GM10266 (cell line): Measurements from ENCODE around the gene MGRN1.

Source experiments
- DNase-seq: peaks from one replicate; pipeline ENCODE4 v3.0.0; 2012; ENCODE audit errors: extremely low spot score
- TF ChIP-seq, protein P1 (sequence below): IDR thresholded peaks from 2 replicates; pipeline ENCODE4 v1.5.1; 2012; ENCODE audit warnings: mild to moderate bottlenecking, low read depth; ENCODE audit not compliant: control insufficient read depth, insufficient read depth; ENCODE audit errors: missing control alignments

Gene MGRN1

GRCh38 chr16:4676831-4677230 lies 52.2 kb downstream of the MGRN1 start:
- TF ChIP-seq, protein P1, sequence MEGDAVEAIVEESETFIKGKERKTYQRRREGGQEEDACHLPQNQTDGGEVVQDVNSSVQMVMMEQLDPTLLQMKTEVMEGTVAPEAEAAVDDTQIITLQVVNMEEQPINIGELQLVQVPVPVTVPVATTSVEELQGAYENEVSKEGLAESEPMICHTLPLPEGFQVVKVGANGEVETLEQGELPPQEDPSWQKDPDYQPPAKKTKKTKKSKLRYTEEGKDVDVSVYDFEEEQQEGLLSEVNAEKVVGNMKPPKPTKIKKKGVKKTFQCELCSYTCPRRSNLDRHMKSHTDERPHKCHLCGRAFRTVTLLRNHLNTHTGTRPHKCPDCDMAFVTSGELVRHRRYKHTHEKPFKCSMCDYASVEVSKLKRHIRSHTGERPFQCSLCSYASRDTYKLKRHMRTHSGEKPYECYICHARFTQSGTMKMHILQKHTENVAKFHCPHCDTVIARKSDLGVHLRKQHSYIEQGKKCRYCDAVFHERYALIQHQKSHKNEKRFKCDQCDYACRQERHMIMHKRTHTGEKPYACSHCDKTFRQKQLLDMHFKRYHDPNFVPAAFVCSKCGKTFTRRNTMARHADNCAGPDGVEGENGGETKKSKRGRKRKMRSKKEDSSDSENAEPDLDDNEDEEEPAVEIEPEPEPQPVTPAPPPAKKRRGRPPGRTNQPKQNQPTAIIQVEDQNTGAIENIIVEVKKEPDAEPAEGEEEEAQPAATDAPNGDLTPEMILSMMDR: no peak

GRCh38 chr16:4677390-4677789 lies 52.8 kb downstream of the MGRN1 start:
- DNase-seq: no peak
- TF ChIP-seq, protein P1: no peak

More at GRCh38 chr16:4676831-4677230, 52.2 kb downstream of the MGRN1 start:
- no peak for DNase-seq

- TF ChIP-seq, protein P1: no peak
Observed at GRCh38 chr16:4677994-4678393, 53.4 kb downstream of the MGRN1 start.

GRCh38 chr16:4678596-4678995 lies 54.0 kb downstream of the MGRN1 start:
- TF ChIP-seq, protein P1: no peak
- DNase-seq: no peak

More at GRCh38 chr16:4677994-4678393, 53.4 kb downstream of the MGRN1 start:
- no peak for DNase-seq

- DNase-seq: no peak
- TF ChIP-seq, protein P1: no peak
Observed at GRCh38 chr16:4679156-4679849, 54.7 kb downstream of the MGRN1 start.

GRCh38 chr16:4679850-4680636 lies 55.4 kb downstream of the MGRN1 start:
- no peak for DNase-seq
- TF ChIP-seq, protein P1: no peak

DNA sequence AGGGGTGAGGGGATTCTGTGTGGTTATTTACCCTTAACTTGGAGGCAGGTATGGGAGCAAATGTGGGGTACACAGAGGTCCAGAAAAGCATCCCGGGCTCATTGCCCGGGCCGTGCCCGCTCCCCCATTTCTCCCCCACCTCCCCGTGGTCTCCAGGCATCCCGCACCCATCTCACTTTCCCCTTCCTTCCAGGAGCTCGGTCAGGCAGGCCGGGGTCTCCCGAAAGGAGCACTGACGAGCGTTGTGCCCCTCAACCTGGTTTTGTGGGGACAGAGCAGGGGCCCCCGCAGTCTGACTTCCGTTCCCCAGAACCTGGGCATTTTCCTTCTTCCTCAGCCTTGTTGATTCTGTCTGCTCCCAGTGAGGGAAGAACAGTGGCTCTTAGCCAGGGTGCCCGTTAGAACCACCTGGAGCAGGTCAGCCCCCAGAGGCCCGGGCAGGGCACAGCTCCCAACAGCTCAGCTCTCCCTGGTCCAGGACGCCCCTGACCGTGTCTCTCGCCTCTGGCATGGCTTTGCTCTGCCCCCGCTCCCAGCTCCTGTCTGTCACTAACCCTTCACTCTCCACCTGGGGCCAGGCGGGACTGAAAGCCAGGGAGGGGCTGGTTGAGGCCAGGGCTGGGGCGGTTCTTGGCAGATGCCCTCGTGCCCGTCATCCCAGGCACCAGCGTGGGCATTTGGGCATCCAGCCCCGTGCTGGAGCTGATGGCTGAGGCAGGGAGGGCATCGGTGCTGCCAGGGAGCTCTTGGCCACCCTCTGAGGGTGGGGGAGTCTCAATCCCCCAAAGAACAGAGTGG lies 56.2 kb downstream of the MGRN1 start:
- no peak for DNase-seq
- TF ChIP-seq, protein P1: no peak
